Breast epithelium (tissue), 3 donors: ENCODE measurements around the gene CCDC86.

Source experiments
- POLR2A ChIP-seq: fragments of 450-650 bp; IDR thresholded peaks from one replicate; pipeline ENCODE4 v1.6.1; 2016; ENCODE audit warnings: antibody characterized with exemption, mild to moderate bottlenecking, moderate library complexity
- POLR2AphosphoS5 ChIP-seq, 3 donors: sonication (generic); formaldehyde crosslinking; IDR thresholded peaks; one replicate each; pipeline ENCODE4 v1.6.1; 2017; ENCODE audit warnings: antibody characterized with exemption in 3 of 3
- TF ChIP-seq, protein P1 (sequence below), 3 donors: fragments of 450-650 bp; IDR thresholded peaks; one replicate each; pipeline ENCODE4 v1.5.1; 2016 to 2017; ENCODE audit warnings: antibody characterized with exemption in 3 of 3, mild to moderate bottlenecking in 3 of 3, moderate library complexity in 3 of 3

DNA sequence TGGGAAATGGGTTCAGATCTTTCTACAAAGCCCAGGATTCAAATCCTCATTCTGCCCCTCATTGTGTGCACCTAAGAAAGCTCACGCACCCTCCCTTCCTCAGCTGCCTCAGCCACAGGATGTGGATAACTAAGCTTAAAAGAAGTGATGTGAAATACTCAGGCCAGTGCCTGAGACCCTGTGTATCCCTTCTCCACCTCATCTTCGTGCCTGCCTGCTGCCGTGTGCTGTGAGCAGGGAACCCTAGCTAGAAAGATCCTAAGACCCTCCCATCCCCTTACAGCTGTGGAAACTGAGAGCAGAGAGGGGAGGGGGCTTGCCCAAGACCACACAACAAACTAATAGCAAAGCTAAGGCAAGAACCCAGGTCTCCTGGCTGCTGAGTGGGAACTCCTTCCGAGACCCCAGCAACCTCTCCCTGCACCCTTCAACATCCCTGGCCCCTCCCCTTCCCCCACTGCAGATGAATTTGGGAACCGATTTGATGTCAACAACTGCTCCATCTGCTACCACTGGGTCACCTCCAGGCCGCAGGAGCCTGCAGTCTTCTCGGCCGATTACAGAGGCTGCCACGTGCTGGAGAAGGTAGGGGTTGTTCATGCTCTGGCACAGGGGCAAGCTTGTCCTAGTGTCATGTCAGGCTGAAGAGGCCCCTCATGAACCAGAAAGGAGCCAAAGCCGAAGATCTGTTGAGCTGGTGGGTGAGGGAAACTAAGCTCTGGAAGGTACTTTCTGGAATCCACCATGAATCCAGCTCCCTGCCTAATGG is 27.0 kb downstream of the CCDC86 start:
- TF ChIP-seq POLR2AphosphoS5 (IDR thresholded peaks at IDR 0.05) (no peak), POLR2A (no peak)
- TF ChIP-seq, protein P1, sequence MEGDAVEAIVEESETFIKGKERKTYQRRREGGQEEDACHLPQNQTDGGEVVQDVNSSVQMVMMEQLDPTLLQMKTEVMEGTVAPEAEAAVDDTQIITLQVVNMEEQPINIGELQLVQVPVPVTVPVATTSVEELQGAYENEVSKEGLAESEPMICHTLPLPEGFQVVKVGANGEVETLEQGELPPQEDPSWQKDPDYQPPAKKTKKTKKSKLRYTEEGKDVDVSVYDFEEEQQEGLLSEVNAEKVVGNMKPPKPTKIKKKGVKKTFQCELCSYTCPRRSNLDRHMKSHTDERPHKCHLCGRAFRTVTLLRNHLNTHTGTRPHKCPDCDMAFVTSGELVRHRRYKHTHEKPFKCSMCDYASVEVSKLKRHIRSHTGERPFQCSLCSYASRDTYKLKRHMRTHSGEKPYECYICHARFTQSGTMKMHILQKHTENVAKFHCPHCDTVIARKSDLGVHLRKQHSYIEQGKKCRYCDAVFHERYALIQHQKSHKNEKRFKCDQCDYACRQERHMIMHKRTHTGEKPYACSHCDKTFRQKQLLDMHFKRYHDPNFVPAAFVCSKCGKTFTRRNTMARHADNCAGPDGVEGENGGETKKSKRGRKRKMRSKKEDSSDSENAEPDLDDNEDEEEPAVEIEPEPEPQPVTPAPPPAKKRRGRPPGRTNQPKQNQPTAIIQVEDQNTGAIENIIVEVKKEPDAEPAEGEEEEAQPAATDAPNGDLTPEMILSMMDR (IDR thresholded peaks at IDR 0.05), result no peak
